Mesenchymal stem cell (in vitro differentiated cells and primary cell): ENCODE measurements around the gene SARS2.

ENCODE experiments used
- DNase-seq: peaks from one replicate; pipeline ENCODE4 v3.0.0-alpha.2; 2013
- H2AFZ ChIP-seq: one replicate; pipeline ENCODE4 v1.6.1; 2013; ENCODE audit warnings: low read depth, mild to moderate bottlenecking, control low read depth, inconsistent platforms, low read length, moderate library complexity
- H2AK5ac ChIP-seq: 2 replicates; pipeline ENCODE4 v1.6.1; 2013; ENCODE audit warnings: low read length, moderate library complexity, mild to moderate bottlenecking, inconsistent platforms; ENCODE audit not compliant: severe bottlenecking
- H2BK120ac ChIP-seq: one replicate; pipeline ENCODE4 v1.6.1; 2013; ENCODE audit warnings: low read depth, mild to moderate bottlenecking, inconsistent platforms, low read length, moderate library complexity
- H2BK12ac ChIP-seq, 2 experiments: one replicate each; pipeline ENCODE4 v1.6.1; 2013; ENCODE audit warnings: inconsistent platforms in 2 of 2, low read length in 2 of 2, mild to moderate bottlenecking in 2 of 2, moderate library complexity in 2 of 2, control low read depth in 1 of 2
- H2BK15ac ChIP-seq: one replicate; pipeline ENCODE4 v1.6.1; 2013; ENCODE audit warnings: mild to moderate bottlenecking, low read depth, inconsistent platforms; ENCODE audit not compliant: poor library complexity, severe bottlenecking
- H2BK5ac ChIP-seq: 2 replicates; pipeline ENCODE4 v1.6.1; 2013; ENCODE audit warnings: low read depth, mild to moderate bottlenecking, low read length, control low read depth, inconsistent platforms; ENCODE audit not compliant: poor library complexity, severe bottlenecking
- H3K14ac ChIP-seq, 2 experiments: one replicate each; pipeline ENCODE4 v1.6.1; 2013; ENCODE audit warnings: inconsistent platforms in 2 of 2, low read length in 2 of 2, control low read depth in 1 of 2, mild to moderate bottlenecking in 1 of 2, moderate library complexity in 1 of 2
- H3K18ac ChIP-seq, 2 experiments: one replicate each; pipeline ENCODE4 v1.6.1; 2013; ENCODE audit warnings: inconsistent platforms in 2 of 2, low read length in 2 of 2, control low read depth in 1 of 2, low read depth in 1 of 2, mild to moderate bottlenecking in 1 of 2
- H3K23ac ChIP-seq, 2 experiments: one replicate each; pipeline ENCODE4 v1.6.1; 2013; ENCODE audit warnings: inconsistent platforms in 2 of 2, low read length in 2 of 2, mild to moderate bottlenecking in 2 of 2, moderate library complexity in 2 of 2, control low read depth in 1 of 2
- H3K27ac ChIP-seq: 2 replicates; pipeline ENCODE4 v1.5.1; 2013; ENCODE audit warnings: mild to moderate bottlenecking, moderate library complexity, low read length, control low read depth, inconsistent platforms; ENCODE audit not compliant: poor library complexity, severe bottlenecking
- H3K27me3 ChIP-seq, 2 experiments: 2 replicates each; pipeline versions ENCODE4 v1.6.1 to v1.7.0; 2013; ENCODE audit warnings: low read length in 2 of 2, mild to moderate bottlenecking in 2 of 2, moderate library complexity in 2 of 2, control low read depth in 1 of 2, inconsistent platforms in 1 of 2; ENCODE audit not compliant: control insufficient read depth in 1 of 2, insufficient read depth in 1 of 2
- H3K36me3 ChIP-seq, 2 experiments: 2 replicates each; pipeline versions ENCODE4 v1.6.1 to v1.7.0; 2013; ENCODE audit warnings: low read length in 2 of 2, control low read depth in 1 of 2, inconsistent platforms in 1 of 2, low read depth in 1 of 2, mild to moderate bottlenecking in 1 of 2; ENCODE audit not compliant: insufficient read depth in 2 of 2, control insufficient read depth in 1 of 2
- H3K4ac ChIP-seq, 2 experiments: one replicate each; pipeline ENCODE4 v1.6.1; 2013; ENCODE audit warnings: inconsistent platforms in 2 of 2, low read length in 2 of 2, mild to moderate bottlenecking in 2 of 2, moderate library complexity in 2 of 2, control low read depth in 1 of 2, low read depth in 1 of 2
- H3K4me1 ChIP-seq: 2 replicates; pipeline ENCODE4 v1.6.1; 2013; ENCODE audit warnings: low read depth, low read length, control low read depth; ENCODE audit not compliant: control insufficient read depth, insufficient read depth
- H3K4me2 ChIP-seq: 2 replicates; pipeline ENCODE4 v1.6.1; 2013; ENCODE audit warnings: low read length, mild to moderate bottlenecking, inconsistent platforms; ENCODE audit not compliant: poor library complexity, severe bottlenecking
- H3K4me3 ChIP-seq, 2 experiments: 2 replicates each; pipeline versions ENCODE4 v1.5.1 to v1.7.0; 2013; ENCODE audit warnings: low read length in 2 of 2, mild to moderate bottlenecking in 2 of 2, control low read depth in 1 of 2, low read depth in 1 of 2; ENCODE audit not compliant: insufficient read depth in 1 of 2
- H3K79me1 ChIP-seq: replicated peaks from 2 replicates; pipeline ENCODE4 v1.6.1; 2013; ENCODE audit warnings: mild to moderate bottlenecking, control low read depth, low read length, inconsistent platforms; ENCODE audit not compliant: poor library complexity, severe bottlenecking
- H3K9ac ChIP-seq: 2 replicates; pipeline ENCODE4 v1.7.0; 2013; ENCODE audit warnings: mild to moderate bottlenecking, low read length, moderate library complexity
- H3K9me3 ChIP-seq: 2 replicates; pipeline ENCODE4 v1.7.0; 2013; ENCODE audit warnings: mild to moderate bottlenecking, low read length; ENCODE audit not compliant: control insufficient read depth
- H4K8ac ChIP-seq: one replicate; pipeline ENCODE4 v1.6.1; 2013; ENCODE audit warnings: inconsistent platforms, mild to moderate bottlenecking, low read length, moderate library complexity
- H4K91ac ChIP-seq: one replicate; pipeline ENCODE4 v1.6.1; 2013; ENCODE audit warnings: mild to moderate bottlenecking, low read length, inconsistent platforms
- WGBS: methylation state at CpG from one replicate; pipeline ENCODE4 v1.1.7; 2013; ENCODE audit warnings: mixed read lengths; 5-methylcytosine and 5-hydroxymethylcytosine counted together

SARS2 gene

DNA sequence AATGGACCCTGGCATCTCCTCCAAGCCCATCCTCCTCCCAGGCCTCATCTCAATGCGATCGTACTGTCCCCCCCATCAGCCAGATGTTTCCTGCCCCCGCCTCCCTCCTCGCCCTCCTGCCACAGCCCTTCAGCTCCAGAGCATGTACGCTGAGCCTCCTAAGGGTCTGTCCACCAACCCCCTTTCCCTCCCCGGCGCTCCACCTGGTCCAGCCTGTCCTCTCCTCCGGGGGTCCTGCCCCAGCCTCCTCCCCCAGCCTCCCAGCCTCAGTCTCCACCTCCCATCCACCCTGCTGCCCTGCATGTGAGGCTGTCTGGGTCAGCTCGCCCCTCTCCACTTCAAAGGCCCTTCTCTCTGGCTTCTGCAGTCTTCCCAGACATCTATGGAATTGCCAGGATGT, 35.6 kb downstream of the SARS2 start:
- no peak overlapping the region for H3K27ac ChIP-seq
- H3K9ac ChIP-seq = no peak overlapping the region
- no peak overlapping the region for H4K8ac ChIP-seq
- H3K36me3 ChIP-seq = peaks cover 14 to 35% of the 10 kb centered on the region in 2 experiments
- H3K79me1 ChIP-seq = peaks cover 34% of the 10 kb centered on the region
- no peak overlapping the region for H3K23ac ChIP-seq
- no peak overlapping the region for H2BK15ac ChIP-seq
- no peaks in the 10 kb centered on the region for H3K9me3 ChIP-seq
- DNase-seq = no peak
- H2AK5ac ChIP-seq = no peak overlapping the region
- H3K18ac ChIP-seq = no peak overlapping the region
- no peak overlapping the region for H3K14ac ChIP-seq
- no peak overlapping the region for H2BK120ac ChIP-seq
- WGBS = 89% methylated on average over 9 of the region's 9 CpGs
- H3K4me3 ChIP-seq = no peak overlapping the region
- no peak overlapping the region for H2AFZ ChIP-seq
- H2BK5ac ChIP-seq = no peak overlapping the region
- peaks cover 13% of the 10 kb centered on the region for H3K4me1 ChIP-seq
- H2BK12ac ChIP-seq = no peak overlapping the region
- H3K4me2 ChIP-seq = no peak overlapping the region
- no peaks in the 10 kb centered on the region for H3K27me3 ChIP-seq
- no peak overlapping the region for H4K91ac ChIP-seq
- H3K4ac ChIP-seq = no peak overlapping the region

DNA sequence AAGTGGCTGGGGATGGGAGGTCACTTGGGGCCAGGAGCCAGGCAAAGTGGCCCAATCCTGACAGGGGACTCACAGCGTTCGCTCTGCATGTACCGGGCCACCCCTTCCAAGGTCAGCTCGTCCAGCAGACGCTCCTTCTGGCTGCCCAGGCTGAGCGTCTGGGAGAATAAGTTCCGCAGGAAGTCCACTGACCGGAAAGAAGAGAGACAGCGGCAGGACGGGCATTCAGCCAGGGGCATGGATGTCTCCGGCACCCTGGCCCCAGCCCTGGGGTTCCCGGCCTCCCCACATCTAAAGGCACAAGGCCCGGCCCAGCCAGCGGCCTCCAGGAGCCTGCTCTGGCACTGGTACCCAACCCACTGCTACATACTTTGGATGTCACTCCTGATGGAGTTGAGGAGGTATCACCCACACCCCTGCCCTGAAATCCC, 37.2 kb downstream of the SARS2 start:
- Histone ChIP-seq H3K14ac (no peak overlapping the region), H2BK15ac (no peak overlapping the region), H3K4me3 (no peak overlapping the region), H3K27me3 (no peaks in the 10 kb centered on the region), H2BK12ac (no peak overlapping the region), H3K4me2 (no peak overlapping the region), H4K8ac (no peak overlapping the region), H3K79me1 (peaks cover 30% of the 10 kb centered on the region), H2BK5ac (no peak overlapping the region), H3K23ac (no peak overlapping the region), H4K91ac (no peak overlapping the region), H3K36me3 (peaks cover 30 to 51% of the 10 kb centered on the region in 2 experiments), H3K9ac (no peak overlapping the region), H2AFZ (no peak overlapping the region), H3K9me3 (no peaks in the 10 kb centered on the region), H3K4me1 (peaks cover 6% of the 10 kb centered on the region), H3K18ac (no peak overlapping the region), H3K4ac (no peak overlapping the region), H2AK5ac (no peak overlapping the region), H3K27ac (no peak overlapping the region), H2BK120ac (no peak overlapping the region)
- WGBS = 96% methylated on average over 10 of the region's 14 CpGs
- DNase-seq = no peak

- peaks cover 1% of the 10 kb centered on the region for H3K4me1 ChIP-seq
- no peak overlapping the region for H2AFZ ChIP-seq
- H3K23ac ChIP-seq = no peak overlapping the region
- H2BK15ac ChIP-seq = no peak overlapping the region
- H3K27me3 ChIP-seq = no peaks in the 10 kb centered on the region
- H2AK5ac ChIP-seq = no peak overlapping the region
- DNase-seq = no peak
- H3K4me2 ChIP-seq = no peak overlapping the region
- no peaks in the 10 kb centered on the region for H3K9me3 ChIP-seq
- H3K9ac ChIP-seq = no peak overlapping the region
- no peak overlapping the region for H4K8ac ChIP-seq
- peaks cover 25% of the 10 kb centered on the region for H3K79me1 ChIP-seq
- no peak overlapping the region for H2BK12ac ChIP-seq
- WGBS = 93% methylated on average over 5 of the region's 5 CpGs
- H3K27ac ChIP-seq = no peak overlapping the region
- no peak overlapping the region for H2BK120ac ChIP-seq
- no peak overlapping the region for H3K4ac ChIP-seq
- peaks cover 35 to 54% of the 10 kb centered on the region in 2 experiments for H3K36me3 ChIP-seq
- H4K91ac ChIP-seq = no peak overlapping the region
- no peak overlapping the region for H3K18ac ChIP-seq
- H3K14ac ChIP-seq = no peak overlapping the region
- H3K4me3 ChIP-seq = no peak overlapping the region
- no peak overlapping the region for H2BK5ac ChIP-seq
These were observed 37.7 kb downstream of the SARS2 start for GRCh38 chr19:38892841-38893240.

DNA sequence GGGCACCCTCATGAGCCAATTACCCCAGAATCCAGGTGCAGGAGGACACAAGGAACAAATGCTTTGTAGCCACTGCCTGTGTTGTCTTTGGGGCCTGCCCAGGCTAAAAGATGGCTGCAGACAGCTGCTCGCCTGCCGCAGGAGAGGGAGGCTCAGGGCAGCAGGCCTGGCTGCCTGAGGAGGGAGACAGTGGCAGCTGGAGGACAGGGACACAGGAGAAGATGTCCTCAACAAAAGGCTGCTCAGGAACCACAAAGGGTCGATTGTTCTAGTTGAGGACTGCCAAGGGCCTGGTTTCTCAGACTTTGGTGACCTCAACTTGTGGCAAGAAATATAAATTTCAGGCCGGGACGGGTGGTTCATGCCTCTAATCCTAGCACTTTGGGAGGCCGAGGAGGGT, 38.8 kb downstream of the SARS2 start:
- no peak overlapping the region for H3K23ac ChIP-seq
- peaks cover 18% of the 10 kb centered on the region for H3K79me1 ChIP-seq
- no peak overlapping the region for H2AFZ ChIP-seq
- no peak overlapping the region for H2BK15ac ChIP-seq
- H3K4me1 ChIP-seq = no peaks in the 10 kb centered on the region
- no peak overlapping the region for H3K4me3 ChIP-seq
- H3K9ac ChIP-seq = no peak overlapping the region
- H4K91ac ChIP-seq = no peak overlapping the region
- H3K36me3 ChIP-seq = peaks cover 41 to 60% of the 10 kb centered on the region in 2 experiments
- H2BK12ac ChIP-seq = no peak overlapping the region
- 91% methylated on average over 6 of the region's 6 CpGs for WGBS
- no peak overlapping the region for H3K27ac ChIP-seq
- no peak overlapping the region for H4K8ac ChIP-seq
- H3K4ac ChIP-seq = no peak overlapping the region
- no peak overlapping the region for H2BK120ac ChIP-seq
- no peak overlapping the region for H3K4me2 ChIP-seq
- H2BK5ac ChIP-seq = no peak overlapping the region
- no peaks in the 10 kb centered on the region for H3K27me3 ChIP-seq
- DNase-seq = no peak
- H2AK5ac ChIP-seq = no peak overlapping the region
- H3K9me3 ChIP-seq = no peaks in the 10 kb centered on the region
- no peak overlapping the region for H3K14ac ChIP-seq
- no peak overlapping the region for H3K18ac ChIP-seq
